ENCODE results near the gene ZFYVE1.
"Not testable (repeated sequence)": the region's sequence is repeated elsewhere in the genome, so short reads cannot be mapped to it uniquely, and the experiment has no call there.

GRCh38 chr14:72962336-72962754, 64.6 kb downstream of the ZFYVE1 start:
- TF ChIP-seq RAD21 (IDR thresholded peaks at IDR 0.05; ENCODE audit: low read length); MAX (IDR thresholded peaks at IDR 0.05; ENCODE audit: low read depth); JUND (IDR thresholded peaks at IDR 0.05); CTCF (IDR thresholded peaks at IDR 0.05); CHD2 (IDR thresholded peaks at IDR 0.05; ENCODE audit: low read length, partially characterized antibody): not testable (repeated sequence)

Data from SK-N-SH (cell line).